Trophoblast cell (in vitro differentiated cells and primary cell): ENCODE measurements around the gene SINHCAF.
"Not testable (repeated sequence)": the region's sequence is repeated elsewhere in the genome, so short reads cannot be mapped to it uniquely, and the experiment has no call there.

Experiments used
- DNase-seq, 2 donors: peaks; one replicate each; pipeline ENCODE4 v3.0.0-alpha.2; 2016
- H2AFZ ChIP-seq: 2 replicates; pipeline ENCODE4 v1.6.1; 2013; ENCODE audit warnings: low read length, moderate library complexity, mild to moderate bottlenecking; ENCODE audit not compliant: insufficient read depth, poor library complexity
- H2AK5ac ChIP-seq: 2 replicates; pipeline ENCODE4 v1.6.1; 2013; ENCODE audit warnings: mild to moderate bottlenecking, low read length
- H2BK120ac ChIP-seq: 2 replicates; pipeline ENCODE4 v1.6.1; 2013; ENCODE audit warnings: low read length, mild to moderate bottlenecking, moderate library complexity; ENCODE audit not compliant: insufficient read depth, poor library complexity
- H2BK12ac ChIP-seq: 2 replicates; pipeline ENCODE4 v1.6.1; 2013; ENCODE audit warnings: mild to moderate bottlenecking, low read length, moderate library complexity
- H2BK5ac ChIP-seq: 2 replicates; pipeline ENCODE4 v1.6.1; 2013; ENCODE audit warnings: low read length, low read depth, moderate library complexity, mild to moderate bottlenecking; ENCODE audit not compliant: poor library complexity
- H3K14ac ChIP-seq: 2 replicates; pipeline ENCODE4 v1.6.1; 2013; ENCODE audit warnings: mild to moderate bottlenecking, low read length
- H3K18ac ChIP-seq: 2 replicates; pipeline ENCODE4 v1.6.1; 2013; ENCODE audit warnings: mild to moderate bottlenecking, low read length
- H3K23ac ChIP-seq: 2 replicates; pipeline ENCODE4 v1.6.1; 2013; ENCODE audit warnings: low read length
- H3K27ac ChIP-seq: 2 replicates; pipeline ENCODE4 v1.5.1; 2013; ENCODE audit warnings: low read depth, mild to moderate bottlenecking, inconsistent platforms, low read length, moderate library complexity
- H3K27me3 ChIP-seq: 2 replicates; pipeline ENCODE4 v1.6.1; 2013; ENCODE audit warnings: inconsistent platforms, mild to moderate bottlenecking, low read length, moderate library complexity; ENCODE audit not compliant: insufficient read depth
- H3K36me3 ChIP-seq, 2 experiments: 1 replicate in 1 of 2; 2 replicates in 1 of 2; pipeline ENCODE4 v1.6.1; 2013; ENCODE audit warnings: low read length in 2 of 2, mild to moderate bottlenecking in 2 of 2, moderate library complexity in 1 of 2; ENCODE audit not compliant: insufficient read depth in 2 of 2, control insufficient read depth in 1 of 2
- H3K4ac ChIP-seq: 2 replicates; pipeline ENCODE4 v1.6.1; 2013; ENCODE audit warnings: low read depth, mild to moderate bottlenecking, low read length, moderate library complexity
- H3K4me1 ChIP-seq, 2 experiments: 1 replicate in 1 of 2; 2 replicates in 1 of 2; pipeline ENCODE4 v1.6.1; 2013; ENCODE audit warnings: low read length in 2 of 2, mild to moderate bottlenecking in 2 of 2, moderate library complexity in 1 of 2; ENCODE audit not compliant: insufficient read depth in 2 of 2, control insufficient read depth in 1 of 2
- H3K4me2 ChIP-seq: 2 replicates; pipeline ENCODE4 v1.6.1; 2013; ENCODE audit warnings: inconsistent platforms, mild to moderate bottlenecking, low read length, moderate library complexity
- H3K4me3 ChIP-seq: 2 replicates; pipeline ENCODE4 v1.5.1; 2013; ENCODE audit warnings: mild to moderate bottlenecking, low read depth, low read length, inconsistent platforms
- H3K79me1 ChIP-seq: one replicate; pipeline ENCODE4 v1.6.1; 2013; ENCODE audit warnings: low read length
- H3K79me2 ChIP-seq: 2 replicates; pipeline ENCODE4 v1.6.1; 2013; ENCODE audit warnings: low read length, mild to moderate bottlenecking; ENCODE audit not compliant: control insufficient read depth, insufficient read depth, poor library complexity
- H3K9ac ChIP-seq: 2 replicates; pipeline ENCODE4 v1.6.1; 2013; ENCODE audit warnings: mild to moderate bottlenecking, low read length
- H3K9me3 ChIP-seq: 2 replicates; pipeline ENCODE4 v1.6.1; 2013; ENCODE audit warnings: low read depth, mild to moderate bottlenecking, control low read depth, inconsistent platforms, low read length; ENCODE audit not compliant: insufficient read depth
- H4K12ac ChIP-seq: 2 replicates; pipeline ENCODE4 v1.6.1; 2013; ENCODE audit warnings: low read depth, mild to moderate bottlenecking, low read length, moderate library complexity
- H4K8ac ChIP-seq: 2 replicates; pipeline ENCODE4 v1.6.1; 2013; ENCODE audit warnings: low read depth, mild to moderate bottlenecking, low read length, moderate library complexity
- H4K91ac ChIP-seq: one replicate; pipeline ENCODE4 v1.6.1; 2013; ENCODE audit warnings: low read depth, mild to moderate bottlenecking, low read length, moderate library complexity
- WGBS: extraction: QIAGEN DNeasy Blood & Tissue Kit; methylation state at CpG from one replicate; pipeline ENCODE4 v1.1.7; 2013; ENCODE audit warnings: missing lambda C conversion rate; ENCODE audit not compliant: insufficient read length, insufficient coverage; ENCODE audit errors: extremely low coverage; 5-methylcytosine and 5-hydroxymethylcytosine counted together

The SINHCAF gene

DNA sequence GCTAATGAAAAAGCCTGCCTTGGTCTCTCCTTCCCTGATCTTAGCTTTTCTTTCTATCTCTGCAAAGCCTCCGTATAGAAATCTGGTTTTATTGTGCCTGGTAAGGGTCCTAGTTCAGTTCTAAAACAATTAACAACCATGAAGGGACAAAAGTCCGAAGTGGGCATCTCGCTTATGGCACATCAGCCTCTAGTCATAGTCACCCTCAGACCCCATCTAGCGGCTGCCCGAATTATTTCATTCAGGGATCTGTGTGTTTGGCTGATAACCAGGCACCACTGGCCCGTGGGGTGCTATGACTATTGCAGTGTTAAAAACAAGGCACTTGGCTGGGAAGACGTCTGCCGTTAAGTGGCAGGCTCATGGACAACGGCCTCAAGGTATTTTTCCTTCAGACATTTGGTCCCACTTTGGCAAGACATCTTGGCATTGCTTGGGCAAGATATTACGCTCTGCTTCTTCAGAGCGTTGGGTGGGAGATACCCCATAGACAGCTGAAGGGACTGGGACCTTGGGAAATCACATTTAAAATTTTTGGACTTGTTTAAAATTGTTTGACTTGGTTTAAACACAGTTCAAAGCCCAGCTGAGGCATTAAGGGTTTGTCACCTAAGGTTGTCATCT lies 87.1 kb downstream of the SINHCAF start:
- Histone ChIP-seq H4K8ac (no peak overlapping the region), H3K4me3 (no peak overlapping the region), H2AK5ac (no peak overlapping the region), H3K79me1 (no peaks in the 10 kb centered on the region), H3K4me2 (no peak overlapping the region), H3K9me3 (no peaks in the 10 kb centered on the region), H3K23ac (no peak overlapping the region), H3K4me1 (peaks cover 2 to 9% of the 10 kb centered on the region in 2 experiments), H4K12ac (no peak overlapping the region), H2AFZ (no peak overlapping the region), H2BK120ac (no peak overlapping the region), H3K14ac (no peak overlapping the region), H3K36me3 (no peaks in the 10 kb centered on the region), H3K9ac (no peak overlapping the region), H3K27ac (no peak overlapping the region), H2BK12ac (no peak overlapping the region), H3K79me2 (no peaks in the 10 kb centered on the region), H3K18ac (no peak overlapping the region), H2BK5ac (no peak overlapping the region), H3K27me3 (no peaks in the 10 kb centered on the region), H4K91ac (no peak overlapping the region), H3K4ac (no peak overlapping the region)
- DNase-seq = peak; percentile 25 to 66
- no CpG with 5 or more reads among the region's 11 CpGs for WGBS

DNA sequence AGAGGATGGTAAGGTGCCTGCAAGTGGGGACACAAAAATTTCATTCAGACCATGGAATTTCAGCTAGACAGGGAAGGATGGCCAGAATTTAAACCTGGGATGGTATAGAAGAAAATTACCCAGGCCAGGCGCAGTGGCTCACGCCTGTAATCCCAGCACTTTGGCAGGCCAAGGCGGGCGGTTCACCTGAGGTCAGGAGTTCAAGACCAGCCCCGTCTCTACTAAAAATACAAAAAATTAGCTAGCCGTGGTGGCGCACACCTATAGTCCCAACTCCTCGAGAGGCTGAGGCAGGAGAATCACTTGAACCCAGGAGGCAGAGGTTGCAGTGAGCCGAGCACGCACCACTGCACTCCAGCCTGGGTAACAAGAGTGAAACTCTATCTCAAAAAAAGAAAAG lies 87.6 kb downstream of the SINHCAF start:
- H3K23ac ChIP-seq, H3K4me3 ChIP-seq, H3K9me3 ChIP-seq, H3K4ac ChIP-seq, H2BK12ac ChIP-seq, H3K4me1 ChIP-seq, H3K27me3 ChIP-seq, H3K79me2 ChIP-seq, H3K4me2 ChIP-seq, H2BK5ac ChIP-seq, H2BK120ac ChIP-seq, H3K27ac ChIP-seq, H4K8ac ChIP-seq, H4K91ac ChIP-seq, H4K12ac ChIP-seq, H2AK5ac ChIP-seq, H3K14ac ChIP-seq, H3K18ac ChIP-seq, H3K36me3 ChIP-seq, H3K79me1 ChIP-seq, H2AFZ ChIP-seq, DNase-seq, H3K9ac ChIP-seq: not testable (repeated sequence)
- WGBS = no CpG with 5 or more reads among the region's 10 CpGs

DNA sequence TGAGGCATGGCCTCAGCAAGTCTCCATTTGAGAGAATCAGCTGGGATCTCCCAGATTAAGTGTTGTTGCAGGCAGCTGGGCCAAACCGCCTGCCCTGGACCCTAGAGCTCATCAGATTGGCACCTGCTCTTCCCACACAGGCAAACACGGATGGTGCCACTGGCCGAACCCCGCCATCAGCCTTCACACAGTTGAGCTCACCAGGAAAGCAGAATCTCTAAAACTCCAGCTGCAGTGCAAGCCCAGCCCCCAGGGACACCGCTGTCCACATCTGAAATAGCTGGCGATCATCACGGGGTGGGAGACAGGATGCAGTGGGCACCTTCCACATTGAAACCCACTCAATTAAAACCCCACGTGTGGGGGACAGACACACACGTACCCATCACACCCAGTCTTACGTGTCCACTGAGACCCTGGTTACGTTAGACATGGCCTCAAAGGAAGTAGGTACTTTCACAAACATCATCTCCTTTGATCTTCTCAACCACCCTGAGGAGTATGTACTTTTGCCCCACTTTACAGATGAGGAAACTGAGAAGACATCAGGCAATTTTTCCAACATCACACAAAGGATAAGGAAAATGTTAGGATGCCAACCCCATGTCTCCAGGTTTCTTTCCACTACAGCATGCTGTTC lies 88.8 kb downstream of the SINHCAF start:
- Histone ChIP-seq H3K27me3 (no peaks in the 10 kb centered on the region), H3K4me1 (peaks cover 2 to 9% of the 10 kb centered on the region in 2 experiments), H3K18ac (no peak overlapping the region), H3K79me2 (no peaks in the 10 kb centered on the region), H2BK12ac (no peak overlapping the region), H3K27ac (no peak overlapping the region), H3K79me1 (no peaks in the 10 kb centered on the region), H4K8ac (no peak overlapping the region), H3K9ac (no peak overlapping the region), H3K36me3 (no peaks in the 10 kb centered on the region), H2BK120ac (no peak overlapping the region), H4K12ac (no peak overlapping the region), H3K23ac (no peak overlapping the region), H3K9me3 (peaks cover 3% of the 10 kb centered on the region), H3K4me2 (no peak overlapping the region), H2BK5ac (no peak overlapping the region), H3K4ac (no peak overlapping the region), H2AK5ac (no peak overlapping the region), H2AFZ (no peak overlapping the region), H3K4me3 (no peak overlapping the region), H4K91ac (no peak overlapping the region), H3K14ac (no peak overlapping the region)
- WGBS = no CpG with 5 or more reads among the region's 11 CpGs
- DNase-seq = no peak

DNA sequence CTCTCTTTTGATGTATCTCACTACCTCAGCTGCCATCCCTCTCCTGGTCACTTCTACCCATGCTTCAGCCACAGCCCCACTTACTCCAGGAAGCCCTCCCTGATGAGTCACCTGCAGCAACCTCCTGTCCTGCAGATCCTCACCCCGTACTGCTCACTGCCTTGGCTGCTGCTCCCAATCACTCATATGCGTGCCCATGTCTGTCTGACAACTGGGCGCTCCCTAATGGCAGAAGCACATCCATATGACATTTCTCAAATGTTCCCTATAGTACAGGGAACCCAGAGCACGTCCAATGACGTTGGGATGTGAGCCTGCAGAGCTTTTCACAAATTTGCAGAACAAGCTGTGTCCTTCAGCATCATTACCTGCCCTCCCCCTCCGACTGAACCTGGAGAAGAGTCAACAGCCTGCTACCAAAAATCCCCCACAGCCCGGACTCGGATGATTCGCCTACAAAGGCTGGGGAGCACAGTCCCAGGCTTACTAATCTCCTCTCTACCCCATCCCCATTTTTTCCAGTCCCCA lies 90.0 kb downstream of the SINHCAF start:
- Histone ChIP-seq H2BK120ac (no peak overlapping the region), H3K14ac (no peak overlapping the region), H3K4me1 (peaks cover 2 to 9% of the 10 kb centered on the region in 2 experiments), H3K36me3 (no peaks in the 10 kb centered on the region), H3K27ac (no peak overlapping the region), H3K4me3 (no peak overlapping the region), H3K4ac (no peak overlapping the region), H3K27me3 (no peaks in the 10 kb centered on the region), H3K4me2 (no peak overlapping the region), H3K23ac (no peak overlapping the region), H3K9me3 (peaks cover 4% of the 10 kb centered on the region), H3K18ac (no peak overlapping the region), H2AFZ (no peak overlapping the region), H3K9ac (no peak overlapping the region), H2BK12ac (no peak overlapping the region), H2AK5ac (no peak overlapping the region), H4K12ac (no peak overlapping the region), H4K91ac (no peak overlapping the region), H2BK5ac (no peak overlapping the region), H4K8ac (no peak overlapping the region), H3K79me1 (no peaks in the 10 kb centered on the region), H3K79me2 (no peaks in the 10 kb centered on the region)
- no CpG with 5 or more reads among the region's 9 CpGs for WGBS
- DNase-seq = no peak
